CD4-positive, alpha-beta T cell treated with Interleukin-1 beta for 1 hour (primary cell): ENCODE measurements around the gene KRTAP4-9.
"Not testable (repeated sequence)": the region's sequence is repeated elsewhere in the genome, so short reads cannot be mapped to it uniquely, and the experiment has no call there.

Source experiments
- DNase-seq, 2 donors: peaks; one replicate each; pipeline ENCODE4 v3.0.0-alpha.2; 2020 to 2022

Gene KRTAP4-9

DNA sequence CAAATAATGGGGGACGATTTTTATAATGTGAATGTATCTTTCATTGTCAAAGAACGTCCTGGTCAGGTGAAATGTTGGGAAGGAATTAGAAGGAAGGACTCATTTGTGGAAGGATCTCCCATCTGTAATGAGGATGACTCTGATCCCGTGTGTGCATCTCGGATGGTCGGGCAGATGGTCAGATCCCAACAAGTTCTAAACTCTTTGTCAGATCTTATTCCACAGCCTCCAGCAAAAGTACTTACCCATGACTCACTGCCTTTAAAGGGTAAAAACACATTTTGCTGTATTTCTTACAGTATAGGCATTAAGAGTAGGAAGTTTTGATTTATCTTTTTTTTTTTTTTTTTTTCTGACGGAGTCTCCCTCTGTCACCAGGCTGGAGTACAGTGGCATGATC is 6.7 kb upstream of the KRTAP4-9 start:
- no peak for DNase-seq

DNA sequence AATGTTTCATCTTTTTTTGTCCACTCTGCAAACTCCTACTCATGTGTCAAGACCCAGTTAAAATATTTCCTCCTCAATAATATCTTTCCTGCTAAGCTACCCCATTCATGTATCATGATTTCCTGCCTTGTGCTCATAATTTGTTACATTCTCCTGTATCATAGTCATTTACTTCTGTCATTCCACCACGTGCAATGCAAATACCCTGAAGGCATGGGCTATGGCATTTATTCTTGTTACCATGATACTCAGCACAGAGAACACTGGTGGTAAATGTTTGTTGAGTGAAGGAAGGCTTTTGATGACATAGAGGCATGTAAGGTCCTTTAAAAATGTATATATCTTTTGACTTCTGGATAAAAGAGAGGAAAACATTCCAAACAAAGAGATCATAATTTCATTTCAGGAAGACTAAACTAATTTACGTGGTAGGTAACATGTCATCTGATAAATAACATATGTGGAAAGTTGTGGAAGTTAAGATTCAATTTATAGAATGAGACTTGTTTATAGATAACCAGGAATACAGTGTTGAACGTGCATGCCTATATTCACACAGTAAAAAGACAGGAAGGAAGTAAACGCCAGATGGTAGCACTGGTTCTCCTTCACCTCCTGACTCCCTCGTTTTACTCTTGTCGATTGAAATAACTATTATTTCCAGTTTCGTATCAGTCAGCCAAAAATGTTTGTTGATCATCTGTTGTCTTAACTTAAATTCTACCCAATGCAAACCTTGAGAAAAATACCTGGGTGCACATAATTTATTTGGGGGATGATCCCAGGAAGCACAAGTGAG is 5.3 kb upstream of the KRTAP4-9 start:
- not testable (repeated sequence) for DNase-seq

DNA sequence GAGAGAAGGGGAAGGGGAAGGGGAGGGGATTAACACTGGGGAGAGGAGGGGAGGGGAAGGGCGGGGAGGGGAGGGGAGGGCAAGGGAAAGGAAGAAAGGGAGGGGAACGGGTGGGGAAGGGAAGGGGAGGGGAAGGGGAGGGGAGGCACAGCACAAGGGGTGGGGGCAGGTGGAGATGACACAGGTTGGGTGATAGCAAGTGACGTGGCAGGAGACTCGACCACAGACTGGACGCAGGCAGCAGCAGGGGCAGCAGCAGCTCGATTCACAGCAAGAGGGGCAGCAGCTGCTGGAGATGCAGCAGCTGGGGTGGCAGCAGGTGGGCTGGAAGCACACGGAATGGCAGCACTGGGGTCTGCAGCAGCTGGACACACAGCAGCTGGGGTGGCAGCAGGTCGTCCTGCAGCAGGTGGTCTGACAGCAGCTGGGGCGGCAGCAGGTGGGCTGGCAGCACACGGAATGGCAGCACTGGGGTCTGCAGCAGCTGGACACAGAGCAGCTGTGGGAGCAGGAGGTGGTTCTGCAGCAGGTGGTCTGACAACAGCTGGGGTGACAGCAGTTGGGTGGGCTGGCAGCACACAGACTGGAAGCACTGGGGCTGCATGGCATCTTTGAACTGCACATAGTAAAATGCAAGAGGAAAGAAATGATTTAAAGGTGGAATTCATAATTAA is 3.5 kb upstream of the KRTAP4-9 start, which contains the start of gene KRTAP4-16:
Gene KRTAP4-16, minus strand, starts transcription at position 624 of the 674 bp plus-strand sequence. Its CDS starts 0 bp downstream, at position 624.
- no peak for DNase-seq

DNA sequence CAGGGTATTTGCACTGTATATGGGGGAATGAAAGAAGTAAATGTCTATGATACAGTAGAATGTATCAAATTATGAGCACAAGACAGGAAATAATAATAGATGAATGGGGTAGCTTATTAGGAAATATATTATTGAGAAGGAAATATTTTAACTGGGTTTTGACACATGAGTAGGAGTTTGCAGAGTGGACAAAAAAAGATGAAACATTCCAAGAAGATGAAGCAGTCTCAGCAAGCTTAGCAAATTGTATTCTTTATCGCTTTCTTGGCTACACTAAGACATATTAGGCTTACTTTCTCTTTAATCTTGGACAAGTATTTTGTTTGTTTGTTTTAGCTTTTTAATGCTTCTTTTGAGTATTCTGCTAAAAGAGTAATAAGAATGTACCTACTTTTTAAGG is 1.3 kb upstream of the KRTAP4-9 start:
- DNase-seq = no peak

DNA sequence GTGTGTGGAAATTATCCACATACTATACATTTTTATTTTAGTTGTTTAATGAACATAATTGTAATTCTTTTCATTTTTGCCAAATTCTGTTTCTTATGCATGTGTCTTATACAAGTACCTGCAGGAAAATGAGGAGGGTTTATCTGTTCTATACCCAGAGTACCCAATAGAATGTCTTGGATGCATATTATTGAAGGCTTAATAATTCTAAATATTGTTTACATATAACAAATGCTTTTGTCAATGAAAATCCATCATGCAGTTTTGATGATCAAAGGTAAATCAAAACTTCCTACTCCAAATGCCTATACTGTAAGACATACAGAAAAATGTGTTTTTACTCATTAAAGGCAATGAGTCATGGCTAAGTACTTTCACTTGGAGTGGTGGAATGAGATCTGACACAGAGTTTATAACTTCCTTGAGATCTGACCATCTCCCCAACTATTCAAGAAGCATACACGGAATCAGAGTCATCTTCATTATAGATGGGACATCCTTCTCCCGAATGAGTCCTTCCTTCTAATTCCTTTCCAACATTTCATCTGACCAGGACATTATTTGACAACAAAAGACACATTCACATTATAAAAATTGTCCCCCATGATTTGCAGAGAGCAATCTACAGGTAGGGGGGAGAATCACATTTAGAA is 677 bp upstream of the KRTAP4-9 start:
- not testable (repeated sequence) for DNase-seq

DNA sequence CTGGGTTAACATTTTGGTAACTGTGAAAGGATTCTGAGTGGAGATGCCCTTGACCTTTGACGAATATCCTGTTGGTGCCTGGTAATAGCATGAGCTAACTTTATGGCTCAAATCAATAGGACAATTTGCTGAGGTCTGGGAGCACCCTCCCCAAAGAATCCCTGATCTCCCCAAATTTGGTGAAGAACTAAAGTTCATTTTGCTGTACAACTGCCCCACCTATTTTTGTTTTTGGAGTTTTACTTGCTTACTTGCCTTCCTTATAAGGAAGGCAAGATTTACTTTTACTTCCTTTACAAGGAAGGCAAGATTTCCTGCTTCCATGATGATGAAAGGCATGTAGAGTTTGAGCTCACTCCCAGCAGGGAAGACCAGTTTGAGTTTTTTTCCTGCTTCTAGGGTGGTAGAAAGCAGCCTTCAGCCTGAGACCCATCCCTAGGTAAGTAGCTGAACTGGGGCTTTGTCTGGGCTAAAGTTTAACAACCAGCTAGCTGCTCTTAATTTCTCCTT is 2.8 kb downstream of the KRTAP4-9 start:
- no peak for DNase-seq

DNA sequence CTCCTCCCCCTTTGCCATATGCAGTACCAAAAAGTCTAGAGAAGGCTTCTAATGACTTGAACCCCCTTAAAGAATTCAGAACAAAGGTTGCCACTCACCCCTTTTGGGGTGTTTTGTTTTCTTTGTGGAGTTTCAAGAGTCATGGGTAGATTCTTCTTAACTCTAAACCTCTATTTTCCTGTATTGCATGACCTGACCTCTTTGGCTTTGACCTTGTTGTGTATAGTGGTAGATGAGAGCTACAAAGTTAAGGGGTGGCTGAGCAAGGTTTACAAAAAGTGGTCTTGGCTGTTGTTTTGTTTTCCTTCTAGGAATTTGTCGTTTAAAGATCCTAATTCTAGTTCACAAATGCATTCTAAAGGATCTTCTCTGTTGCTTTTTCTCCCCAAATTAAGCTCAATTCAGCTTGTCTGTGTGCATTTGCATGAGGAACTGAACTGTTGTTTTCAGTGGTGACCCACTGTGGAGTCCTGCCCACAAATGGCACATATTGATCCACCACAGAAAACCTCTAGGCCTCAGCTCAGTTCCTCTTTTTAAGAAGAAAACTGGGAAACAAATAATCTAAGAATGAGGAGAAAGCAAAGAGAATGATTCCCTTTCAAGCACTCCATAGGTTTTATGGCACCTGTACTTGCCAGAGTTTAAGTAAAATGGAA is 3.7 kb downstream of the KRTAP4-9 start:
- DNase-seq = not testable (repeated sequence)

DNA sequence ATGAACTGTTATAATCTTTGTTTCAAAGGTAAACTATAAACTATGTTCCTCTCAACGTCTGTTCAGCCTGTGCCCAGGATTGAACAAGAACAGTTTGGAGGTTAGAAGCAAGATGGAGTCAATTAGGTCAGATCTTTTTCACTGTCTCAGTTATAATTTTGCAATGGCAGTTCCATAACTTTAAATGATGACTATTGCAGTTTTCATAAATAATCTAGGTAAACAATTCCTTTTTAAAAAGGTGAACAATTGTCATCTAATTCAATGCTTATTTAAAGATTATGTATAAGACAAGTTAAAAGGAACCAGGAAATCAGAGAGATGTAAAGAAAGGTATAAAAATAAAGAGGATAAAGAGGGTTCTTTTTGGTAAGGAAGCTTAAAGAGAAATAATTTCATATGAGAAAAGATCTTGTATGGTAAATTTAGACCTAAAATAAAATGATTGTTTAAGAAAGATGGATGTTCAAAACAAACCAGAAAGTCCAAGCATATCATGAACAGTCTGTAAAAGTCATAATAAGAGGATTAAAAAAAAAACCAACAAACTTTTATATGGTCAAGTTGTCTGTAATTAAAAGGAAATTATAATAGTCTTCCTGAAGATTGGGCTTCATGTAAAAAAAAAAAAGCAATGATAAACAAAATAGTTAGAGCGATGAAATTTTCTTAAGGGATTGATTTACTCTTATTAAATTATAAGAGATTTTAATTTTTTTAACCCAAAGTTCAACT is 6.1 kb downstream of the KRTAP4-9 start:
- no peak for DNase-seq

DNA sequence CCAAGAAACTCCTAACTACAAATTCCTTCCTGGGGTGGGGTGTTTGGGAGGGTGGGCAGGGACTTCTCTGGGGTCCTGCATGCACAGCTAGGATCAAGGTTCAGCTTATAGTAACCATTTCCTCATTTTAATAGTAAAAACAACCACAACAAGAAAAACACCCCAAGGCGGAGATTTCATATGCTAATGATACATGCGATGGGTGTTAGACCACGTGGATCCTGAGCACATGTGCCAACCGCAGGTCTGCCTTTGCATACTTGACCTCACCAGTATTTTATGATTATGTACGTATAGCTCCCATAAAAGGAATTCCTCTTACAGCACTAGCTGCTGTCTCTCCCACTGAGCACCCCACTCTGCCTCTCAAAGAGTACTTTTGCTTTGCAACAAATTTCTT is 11.1 kb downstream of the KRTAP4-9 start:
- peak in 1 of 2 donors; percentile 52 for DNase-seq

DNA sequence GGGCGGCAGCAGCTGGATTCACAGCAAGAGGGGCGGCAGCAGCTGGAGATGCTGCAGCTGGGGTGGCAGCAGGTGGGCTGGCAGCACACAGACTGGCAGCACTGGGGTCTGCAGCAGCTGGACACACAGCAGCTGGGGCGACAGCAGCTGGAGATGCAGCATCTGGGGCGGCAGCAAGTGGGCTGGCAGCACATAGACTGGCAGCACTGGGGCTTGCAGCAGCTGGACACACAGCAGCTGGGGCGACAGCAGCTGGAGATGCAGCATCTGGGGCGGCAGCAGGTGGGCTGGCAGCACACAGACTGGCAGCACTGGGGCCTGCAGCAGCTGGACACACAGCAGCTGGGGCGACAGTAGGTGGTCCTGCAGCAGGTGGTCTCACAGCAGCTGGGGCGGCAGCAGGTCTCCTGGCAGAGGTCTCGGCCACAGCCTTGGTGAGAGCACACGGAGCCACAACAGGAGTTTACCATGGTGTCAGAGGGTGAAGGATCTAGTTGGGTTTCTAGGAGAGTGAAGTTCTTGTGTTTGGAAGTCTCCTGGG is 12.7 kb downstream of the KRTAP4-9 start, which contains the start of gene KRTAP4-11:
Gene KRTAP4-11, minus strand, starts transcription at position 528 of the 541 bp plus-strand sequence. Its CDS starts 58 bp downstream, at position 470.
- DNase-seq = not testable (repeated sequence)

DNA sequence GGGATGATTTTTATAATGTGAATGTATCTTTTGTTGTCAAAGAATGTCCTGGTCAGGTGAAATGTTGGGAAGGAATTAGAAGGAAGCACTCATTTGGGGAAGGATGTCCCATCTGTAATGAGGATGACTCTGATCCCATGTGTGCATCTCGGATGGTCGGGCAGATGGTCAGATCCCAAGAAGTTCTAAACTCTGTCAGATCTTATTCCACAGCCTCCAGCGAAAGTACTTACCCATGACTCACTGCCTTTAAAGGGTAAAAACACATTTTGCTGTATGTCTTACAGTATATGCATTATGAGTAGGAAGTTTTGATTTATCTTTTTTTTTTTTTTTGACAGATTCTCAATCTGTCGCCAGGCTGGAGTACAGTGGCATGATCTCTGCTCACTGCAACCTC is 13.5 kb downstream of the KRTAP4-9 start:
- DNase-seq = no peak

DNA sequence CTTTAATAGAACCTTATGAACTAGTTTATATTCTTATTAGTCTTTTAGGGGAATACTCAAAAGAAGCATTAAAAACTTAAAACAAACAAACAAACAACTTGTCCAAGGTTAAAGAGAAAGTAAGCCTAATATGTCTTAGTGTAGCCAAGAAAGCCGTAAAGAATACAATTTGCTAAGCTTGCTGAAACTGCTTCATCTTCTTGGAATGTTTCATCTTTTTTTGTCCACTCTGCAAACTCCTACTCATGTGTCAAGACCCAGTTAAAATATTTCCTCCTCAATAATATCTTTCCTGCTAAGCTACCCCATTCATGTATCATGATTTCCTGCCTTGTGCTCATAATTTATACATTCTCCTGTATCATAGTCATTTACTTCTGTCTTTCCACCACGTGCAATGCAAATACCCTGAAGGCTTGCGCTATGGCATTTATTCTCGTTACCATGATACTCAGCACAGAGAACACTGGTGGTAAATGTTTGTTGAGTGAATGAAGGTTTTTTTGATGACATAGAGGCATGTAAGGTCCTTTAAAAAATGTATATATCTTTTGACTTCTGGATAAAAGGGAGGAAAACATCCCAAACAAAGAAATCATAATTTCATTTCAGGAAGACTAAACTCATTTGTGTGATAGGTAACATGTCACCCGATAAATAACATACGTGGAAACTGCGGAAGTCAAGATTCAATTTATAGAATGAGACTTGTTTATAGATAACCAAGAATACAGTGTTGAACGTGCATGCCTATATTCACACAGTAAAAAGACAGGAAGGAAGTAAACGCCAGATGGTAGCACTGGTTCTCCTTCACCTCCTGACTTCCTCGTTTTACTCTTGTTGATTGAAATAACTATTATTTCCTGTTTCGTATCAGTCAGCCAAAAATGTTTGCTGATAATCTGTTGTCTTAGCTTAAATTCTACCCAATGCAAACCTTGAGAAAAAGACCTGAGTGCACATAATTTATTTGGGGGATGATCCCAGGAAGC is 14.8 kb downstream of the KRTAP4-9 start:
- peak in 1 of 2 donors; percentile 13 for DNase-seq

DNA sequence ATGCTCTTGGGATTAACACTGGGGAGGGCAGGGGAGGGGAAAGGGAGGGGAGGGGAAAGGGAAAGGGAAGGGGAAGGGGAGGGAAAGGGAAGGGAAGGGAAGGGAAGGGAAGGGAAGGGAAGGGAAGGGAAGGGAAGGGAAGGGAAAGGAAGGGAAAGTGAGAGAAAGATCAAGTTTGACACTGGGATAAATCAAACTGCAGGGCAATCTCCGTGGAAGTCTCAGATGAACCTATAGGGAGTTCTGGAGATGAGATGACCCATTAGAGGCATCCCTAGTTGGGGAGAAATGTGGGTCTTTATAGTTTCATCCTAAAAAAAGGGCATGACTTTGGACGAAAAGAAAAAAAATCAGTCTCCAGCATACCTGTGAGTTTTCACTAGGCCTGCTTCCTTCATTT is 16.6 kb downstream of the KRTAP4-9 start:
- DNase-seq = no peak

DNA sequence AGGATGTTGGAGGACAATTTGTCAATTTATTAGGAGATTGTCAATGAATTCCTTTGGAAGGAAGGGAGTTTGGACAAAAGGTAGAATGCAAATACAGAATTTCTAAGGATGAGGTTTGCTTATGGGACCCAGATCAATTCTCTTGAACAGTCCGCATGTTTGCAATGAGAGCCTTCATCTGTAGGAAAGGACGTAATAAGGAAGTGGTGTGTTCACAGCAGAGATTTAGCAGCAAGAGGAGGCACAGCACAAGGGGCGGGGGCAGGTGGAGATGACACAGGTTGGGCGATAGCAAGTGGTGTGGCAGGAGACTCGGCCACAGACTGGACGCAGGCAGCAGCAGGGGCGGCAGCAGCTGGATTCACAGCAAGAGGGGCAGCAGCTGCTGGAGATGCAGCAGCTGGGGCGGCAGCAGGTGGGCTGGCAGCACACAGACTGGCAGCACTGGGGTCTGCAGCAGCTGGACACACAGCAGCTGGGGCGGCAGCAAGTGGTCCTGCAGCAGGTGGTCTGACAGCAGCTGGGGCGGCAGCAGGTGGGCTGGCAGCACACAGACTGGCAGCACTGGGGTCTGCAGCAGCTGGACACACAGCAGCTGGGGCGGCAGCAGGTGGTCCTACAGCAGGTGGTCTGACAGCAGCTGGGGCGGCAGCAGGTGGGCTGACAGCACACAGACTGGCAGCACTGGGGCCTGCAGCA is 18.3 kb downstream of the KRTAP4-9 start:
- DNase-seq = not testable (repeated sequence)

DNA sequence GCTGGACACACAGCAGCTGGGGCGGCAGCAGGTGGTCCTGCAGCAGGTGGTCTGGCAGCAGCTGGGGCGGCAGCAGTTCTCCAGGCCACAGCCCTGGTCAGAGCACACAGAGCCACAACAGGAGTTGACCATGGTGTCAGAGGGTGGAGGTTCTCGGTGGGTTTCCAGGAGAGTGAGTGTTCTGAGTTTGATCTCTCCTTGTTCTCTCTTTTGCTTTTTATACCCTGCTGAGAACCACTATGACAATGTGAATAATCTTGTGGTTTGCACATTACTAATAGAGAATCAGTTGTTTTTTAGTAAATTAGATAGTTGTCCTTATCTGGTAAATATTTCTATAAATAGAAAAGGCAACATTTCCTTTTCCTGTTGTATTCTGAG is 18.8 kb downstream of the KRTAP4-9 start, which contains the start of gene KRTAP4-12:
Gene KRTAP4-12, minus strand, starts transcription at position 192 of the 381 bp plus-strand sequence. Its CDS starts 60 bp downstream, at position 132.
- not testable (repeated sequence) for DNase-seq

DNA sequence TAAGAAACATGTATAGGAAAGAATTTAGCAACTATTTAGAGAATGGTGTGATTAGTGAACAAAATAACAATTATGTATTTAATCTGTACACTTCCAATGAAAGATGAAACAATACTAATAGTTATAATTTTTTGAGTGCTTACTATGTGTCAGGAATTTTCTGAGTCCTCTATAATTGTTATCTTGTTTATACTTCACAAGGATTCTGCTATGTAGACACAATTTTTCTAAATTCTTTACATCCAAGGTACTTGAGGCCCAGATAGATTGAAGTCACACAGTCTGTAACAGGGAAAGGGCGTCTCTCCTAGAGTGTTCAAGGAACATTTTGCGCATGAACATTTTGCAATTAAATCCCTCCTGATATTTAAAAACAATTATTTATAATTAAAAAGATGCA is 19.9 kb downstream of the KRTAP4-9 start:
- no peak for DNase-seq

DNA sequence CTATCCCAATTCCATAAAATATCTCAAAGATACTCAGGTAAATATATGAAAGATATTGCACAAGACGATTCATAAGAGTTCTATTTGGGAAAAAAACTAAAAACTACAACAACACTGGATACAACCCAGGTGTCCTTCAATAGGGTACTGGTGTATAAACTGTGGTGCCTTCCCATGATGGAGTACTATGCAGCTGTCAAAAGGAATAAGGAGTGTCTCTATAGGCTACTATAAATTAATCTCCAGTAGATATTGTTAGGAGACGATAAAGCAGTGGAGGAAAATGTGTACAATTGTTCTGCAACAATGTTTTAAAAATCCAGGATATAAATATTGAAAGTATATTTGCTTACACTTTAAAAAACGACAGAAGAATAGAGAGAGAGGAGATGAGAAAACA is 21.2 kb downstream of the KRTAP4-9 start:
- no peak for DNase-seq

DNA sequence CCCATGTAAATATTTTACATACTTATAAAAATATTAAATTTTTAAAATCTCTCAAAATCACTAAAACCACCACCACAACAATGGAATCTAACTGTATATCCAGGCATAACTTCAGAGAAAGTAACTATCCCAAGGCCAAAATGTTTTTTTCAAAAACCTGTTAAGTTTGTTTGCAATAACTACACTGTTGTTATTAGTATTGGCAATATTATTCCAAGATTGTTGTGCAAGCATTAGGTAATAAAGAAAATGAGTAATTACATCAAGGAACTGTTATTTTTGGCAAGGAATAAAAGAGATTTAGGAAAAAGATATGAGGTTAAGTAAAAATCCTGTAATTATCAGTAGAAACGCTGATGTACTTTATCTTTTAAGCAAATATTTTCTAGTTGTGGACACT is 22.2 kb downstream of the KRTAP4-9 start:
- DNase-seq = no peak

DNA sequence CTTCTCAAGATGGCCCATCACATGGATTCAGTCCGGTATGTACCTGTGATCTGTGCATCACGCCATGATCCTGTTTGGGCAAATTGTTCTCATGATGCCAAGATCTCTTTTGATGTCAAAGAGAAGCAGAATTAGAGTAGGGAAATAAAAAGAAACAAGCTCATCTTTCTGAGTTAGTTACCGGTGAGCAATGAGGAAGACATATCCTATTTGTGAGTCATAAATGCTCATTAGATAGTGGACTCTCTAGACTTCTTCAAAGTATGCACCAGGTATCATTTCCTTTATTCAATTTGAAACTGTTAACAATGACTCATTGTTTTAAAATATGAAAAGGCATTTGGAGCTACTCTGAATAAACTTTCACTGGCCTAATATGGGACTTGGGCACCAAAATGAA is 26.8 kb downstream of the KRTAP4-9 start:
- no peak for DNase-seq
